Measurements from ENCODE around the gene INS.

INS gene

DNA sequence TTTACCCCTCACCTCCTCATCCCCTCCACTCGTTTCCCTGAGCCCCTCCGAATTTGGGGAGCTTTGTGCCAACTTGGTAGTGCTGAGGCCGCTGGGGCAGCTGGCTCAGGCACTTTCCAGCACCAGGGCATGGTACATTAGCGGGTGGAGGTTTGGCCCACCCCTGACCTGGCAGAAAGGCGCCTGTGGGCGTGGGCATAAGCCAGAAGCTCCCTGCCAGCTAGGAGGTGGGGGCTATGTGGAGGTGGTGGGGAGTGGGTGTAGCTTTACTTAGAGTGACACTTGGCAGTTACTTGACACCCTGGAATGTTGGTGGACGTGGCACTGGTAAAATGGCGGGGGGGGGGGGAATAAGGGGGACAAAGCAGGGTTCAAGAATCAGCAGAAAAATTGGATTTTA lies 11.5 kb downstream of the INS start:
- TF ChIP-seq, protein P1, sequence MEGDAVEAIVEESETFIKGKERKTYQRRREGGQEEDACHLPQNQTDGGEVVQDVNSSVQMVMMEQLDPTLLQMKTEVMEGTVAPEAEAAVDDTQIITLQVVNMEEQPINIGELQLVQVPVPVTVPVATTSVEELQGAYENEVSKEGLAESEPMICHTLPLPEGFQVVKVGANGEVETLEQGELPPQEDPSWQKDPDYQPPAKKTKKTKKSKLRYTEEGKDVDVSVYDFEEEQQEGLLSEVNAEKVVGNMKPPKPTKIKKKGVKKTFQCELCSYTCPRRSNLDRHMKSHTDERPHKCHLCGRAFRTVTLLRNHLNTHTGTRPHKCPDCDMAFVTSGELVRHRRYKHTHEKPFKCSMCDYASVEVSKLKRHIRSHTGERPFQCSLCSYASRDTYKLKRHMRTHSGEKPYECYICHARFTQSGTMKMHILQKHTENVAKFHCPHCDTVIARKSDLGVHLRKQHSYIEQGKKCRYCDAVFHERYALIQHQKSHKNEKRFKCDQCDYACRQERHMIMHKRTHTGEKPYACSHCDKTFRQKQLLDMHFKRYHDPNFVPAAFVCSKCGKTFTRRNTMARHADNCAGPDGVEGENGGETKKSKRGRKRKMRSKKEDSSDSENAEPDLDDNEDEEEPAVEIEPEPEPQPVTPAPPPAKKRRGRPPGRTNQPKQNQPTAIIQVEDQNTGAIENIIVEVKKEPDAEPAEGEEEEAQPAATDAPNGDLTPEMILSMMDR (IDR thresholded peaks at IDR 0.05; ENCODE audit: low read length, missing control alignments) = no peak
- H3K4me3 ChIP-seq (replicated peaks; ENCODE audit: low read depth, low read length) = no peak overlapping the region
- no peak for DNase-seq (ENCODE audit: low read depth)

DNA sequence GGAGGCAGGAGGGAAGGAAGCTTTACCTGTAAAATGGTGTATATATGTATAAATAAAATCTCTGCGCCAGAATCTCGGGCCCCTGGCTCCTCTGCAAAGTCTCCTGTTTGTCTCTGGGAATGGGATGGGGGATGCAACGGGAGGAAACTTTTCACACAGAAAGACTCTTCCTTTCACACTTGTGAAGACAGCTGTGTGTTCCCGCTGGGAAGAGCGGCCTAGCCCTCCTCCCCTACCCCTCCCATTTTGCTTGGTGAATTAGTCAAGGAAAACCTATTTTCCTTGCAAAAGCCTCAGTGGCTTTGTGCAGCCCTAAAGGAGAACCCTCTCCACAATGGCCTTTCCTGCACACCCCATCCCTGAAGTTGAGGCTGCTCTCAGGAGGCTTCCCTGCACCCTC lies 12.4 kb downstream of the INS start:
- TF ChIP-seq, protein P1 (IDR thresholded peaks at IDR 0.05; ENCODE audit: low read length, missing control alignments) = no peak
- no peak overlapping the region for H3K4me3 ChIP-seq (replicated peaks; ENCODE audit: low read depth, low read length)
- DNase-seq (ENCODE audit: low read depth) = no peak

DNA sequence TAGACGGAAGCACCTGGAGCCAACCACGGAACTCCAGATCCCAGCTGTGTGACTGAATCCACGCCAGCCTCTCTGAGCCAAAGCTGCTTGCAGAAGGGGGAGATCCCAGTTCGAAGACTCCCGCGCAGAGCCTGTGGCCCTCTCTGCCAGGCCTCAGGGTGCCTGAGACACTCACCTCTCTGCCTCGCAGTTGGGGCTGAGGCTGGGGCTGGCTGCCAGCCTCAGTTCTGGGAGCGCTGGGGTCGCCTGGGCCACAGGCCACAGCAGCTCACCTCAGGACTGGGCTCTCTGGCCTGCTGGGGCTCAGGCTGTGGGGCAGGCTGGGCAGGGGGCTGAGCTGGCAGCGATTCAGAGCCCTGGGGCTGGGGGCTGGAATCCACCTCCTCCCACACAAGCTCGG lies 13.6 kb downstream of the INS start:
- TF ChIP-seq, protein P1 (IDR thresholded peaks at IDR 0.05; ENCODE audit: low read length, missing control alignments) = no peak
- no peak for DNase-seq (ENCODE audit: low read depth)
- no peak overlapping the region for H3K4me3 ChIP-seq (replicated peaks; ENCODE audit: low read depth, low read length)

DNA sequence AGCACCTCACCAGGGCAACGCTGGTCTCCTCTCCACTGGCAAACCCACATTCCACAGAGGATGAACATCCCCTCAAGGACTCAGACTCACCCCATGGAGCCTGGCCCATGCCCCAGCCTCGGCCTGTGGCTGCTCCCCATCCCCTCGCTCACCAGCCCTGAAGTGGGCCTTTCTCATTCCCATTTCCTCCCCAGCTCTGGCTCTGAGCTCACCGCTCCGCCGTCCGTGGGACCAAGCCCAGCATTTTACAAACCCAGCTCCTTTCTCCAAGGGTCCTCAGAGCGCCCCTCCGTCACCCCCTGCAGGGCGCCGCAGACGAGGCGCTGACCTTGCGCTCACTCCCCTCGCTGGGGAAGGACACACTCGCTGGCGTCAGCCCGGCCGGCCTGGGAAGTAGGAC lies 15.0 kb downstream of the INS start:
- DNase-seq (ENCODE audit: low read depth) = no peak
- TF ChIP-seq, protein P1 (IDR thresholded peaks at IDR 0.05; ENCODE audit: low read length, missing control alignments) = no peak
- H3K4me3 ChIP-seq (replicated peaks; ENCODE audit: low read depth, low read length) = no peak overlapping the region

DNA sequence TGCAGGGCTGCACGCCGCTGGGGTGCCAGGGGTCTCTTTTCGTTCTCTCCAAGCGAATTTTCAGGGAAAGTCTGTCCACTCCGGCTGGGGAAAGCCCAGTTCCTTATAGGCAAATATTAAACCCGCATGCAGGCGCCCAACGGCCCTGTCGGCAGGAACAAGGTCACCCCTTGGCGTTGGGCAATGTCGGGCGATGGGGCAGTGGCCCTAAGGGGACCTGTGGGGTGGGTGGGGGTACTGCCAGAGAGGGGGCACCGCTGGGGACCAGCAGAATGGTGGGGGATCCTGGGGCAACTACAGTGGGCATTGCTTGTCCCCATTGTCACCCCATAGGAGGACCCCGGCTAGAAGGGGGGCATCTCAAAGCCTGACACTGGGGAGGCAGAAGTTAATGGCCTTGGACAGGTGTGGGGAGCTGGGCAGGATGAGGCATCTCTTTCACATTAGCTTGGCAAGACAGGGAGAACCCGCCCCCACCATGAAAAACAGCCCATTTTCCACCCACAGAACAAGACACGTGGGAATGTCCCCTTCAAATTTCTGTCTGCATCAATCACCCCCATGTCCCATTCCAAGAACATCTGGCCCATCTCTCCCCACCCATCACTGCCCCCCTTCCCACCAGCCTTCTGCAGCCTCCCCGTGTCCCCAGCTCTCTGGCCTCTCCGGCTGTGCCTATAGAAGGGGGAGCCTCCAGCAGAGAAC lies 16.3 kb downstream of the INS start:
- no peak overlapping the region for H3K4me3 ChIP-seq (replicated peaks; ENCODE audit: low read depth, low read length)
- TF ChIP-seq, protein P1 (IDR thresholded peaks at IDR 0.05; ENCODE audit: low read length, missing control alignments) = no peak
- DNase-seq (ENCODE audit: low read depth) = no peak

DNA sequence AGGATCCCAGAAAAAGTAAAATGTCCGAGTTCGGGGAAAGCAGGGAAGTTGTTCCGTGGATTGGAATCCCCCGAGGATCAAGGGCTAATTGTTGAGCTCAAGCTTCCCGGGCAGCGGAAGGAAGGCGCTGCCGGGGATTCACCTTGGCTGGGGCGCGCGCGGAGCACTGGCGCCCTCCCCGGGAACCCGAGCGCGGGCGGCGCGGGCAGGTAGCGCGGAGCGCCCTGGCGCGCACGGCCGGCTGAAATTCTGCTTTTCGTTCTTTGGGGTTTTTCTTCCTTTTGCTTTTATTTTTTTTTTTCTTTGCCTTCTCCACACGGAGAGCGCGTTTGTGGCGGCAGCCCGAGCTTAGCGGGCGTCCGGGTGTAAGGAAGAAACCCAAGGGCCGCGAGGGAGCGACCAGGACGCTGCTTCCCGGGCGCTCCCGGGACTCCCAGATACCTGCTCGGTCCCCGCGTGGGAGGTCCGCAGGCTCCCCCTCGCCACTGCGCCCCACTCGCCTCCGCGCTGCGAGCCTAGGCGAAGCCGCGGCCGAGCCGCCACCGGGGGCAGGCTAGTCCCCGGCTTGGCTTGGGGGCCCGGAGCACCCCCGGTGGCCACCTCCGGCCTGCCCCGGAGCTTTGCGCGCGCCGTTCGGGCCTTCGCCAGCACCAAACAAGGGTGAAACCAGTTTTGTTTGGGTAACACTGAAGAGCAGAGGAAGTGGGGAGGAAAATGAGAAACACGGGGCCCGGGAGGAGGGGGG lies 17.0 kb downstream of the INS start:
- no peak for DNase-seq (ENCODE audit: low read depth)
- H3K4me3 ChIP-seq (replicated peaks; ENCODE audit: low read depth, low read length) = no peak overlapping the region
- TF ChIP-seq, protein P1 (IDR thresholded peaks at IDR 0.05; ENCODE audit: low read length, missing control alignments) = no peak

DNA sequence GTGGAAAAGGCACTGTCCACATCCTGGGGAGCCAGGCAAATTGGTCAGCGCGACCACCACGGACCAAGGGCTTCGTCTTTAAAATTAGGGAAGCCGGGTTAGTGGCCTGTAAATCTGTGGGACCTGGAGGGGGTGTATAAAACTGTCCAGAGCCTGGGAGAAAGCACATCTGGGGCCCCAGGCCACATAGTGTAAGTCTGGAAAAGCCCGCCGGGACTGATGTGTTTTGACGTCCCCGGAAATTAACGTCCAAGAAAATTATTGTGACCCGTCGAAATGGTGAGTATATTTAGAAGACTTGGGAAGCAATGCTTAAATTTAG lies 17.6 kb downstream of the INS start:
- no peak for DNase-seq (ENCODE audit: low read depth)
- no peak overlapping the region for H3K4me3 ChIP-seq (replicated peaks; ENCODE audit: low read depth, low read length)
- TF ChIP-seq, protein P1 (IDR thresholded peaks at IDR 0.05; ENCODE audit: low read length, missing control alignments) = no peak

All from fibroblast of pulmonary artery (primary cell).